OCI-LY3 (cell line): ENCODE measurements around the gene GPR18.

Experiments
- EZH2phosphoT487 ChIP-seq: fragments of 200-600 bp; shearing (Covaris generic); IDR thresholded peaks from 2 replicates; pipeline ENCODE4 v1.6.1; 2018; ENCODE audit warnings: antibody characterized with exemption, mixed run types, low read depth
- TF ChIP-seq, protein P1 (sequence below): fragments of 200-600, 300-600 bp; sonication (generic); IDR thresholded peaks from 2 replicates; pipeline ENCODE4 v1.5.1; 2014; ENCODE audit warnings: antibody characterized with exemption, low read length, low read depth

DNA sequence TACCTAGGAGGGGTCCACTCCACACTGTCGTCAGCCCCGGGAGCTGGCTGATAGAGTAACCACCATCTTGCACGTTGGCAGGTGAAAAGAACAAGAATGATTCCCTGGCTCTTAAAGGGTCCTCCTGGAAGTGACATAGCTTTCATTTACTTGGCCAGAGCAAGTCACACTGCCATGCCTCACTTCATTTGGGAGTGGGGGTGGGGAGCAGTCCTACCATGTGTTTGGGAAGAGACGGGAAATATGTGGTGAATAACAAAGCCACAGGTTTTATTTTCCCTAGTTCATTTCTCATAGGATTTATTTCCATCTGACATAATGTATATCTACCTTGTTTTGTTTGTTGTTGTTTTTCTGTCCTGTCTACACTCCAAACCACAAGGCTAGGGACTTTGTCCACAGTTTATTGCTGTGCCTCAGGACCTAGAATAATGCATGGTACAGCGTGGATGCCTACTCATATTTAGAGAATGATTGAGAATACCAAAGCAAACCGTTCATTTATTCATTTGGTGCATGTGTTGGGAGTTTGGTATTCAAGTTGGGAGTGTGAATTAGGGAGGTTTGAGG, 30.8 kb downstream of the GPR18 start:
- no peak for TF ChIP-seq EZH2phosphoT487
- TF ChIP-seq, protein P1, sequence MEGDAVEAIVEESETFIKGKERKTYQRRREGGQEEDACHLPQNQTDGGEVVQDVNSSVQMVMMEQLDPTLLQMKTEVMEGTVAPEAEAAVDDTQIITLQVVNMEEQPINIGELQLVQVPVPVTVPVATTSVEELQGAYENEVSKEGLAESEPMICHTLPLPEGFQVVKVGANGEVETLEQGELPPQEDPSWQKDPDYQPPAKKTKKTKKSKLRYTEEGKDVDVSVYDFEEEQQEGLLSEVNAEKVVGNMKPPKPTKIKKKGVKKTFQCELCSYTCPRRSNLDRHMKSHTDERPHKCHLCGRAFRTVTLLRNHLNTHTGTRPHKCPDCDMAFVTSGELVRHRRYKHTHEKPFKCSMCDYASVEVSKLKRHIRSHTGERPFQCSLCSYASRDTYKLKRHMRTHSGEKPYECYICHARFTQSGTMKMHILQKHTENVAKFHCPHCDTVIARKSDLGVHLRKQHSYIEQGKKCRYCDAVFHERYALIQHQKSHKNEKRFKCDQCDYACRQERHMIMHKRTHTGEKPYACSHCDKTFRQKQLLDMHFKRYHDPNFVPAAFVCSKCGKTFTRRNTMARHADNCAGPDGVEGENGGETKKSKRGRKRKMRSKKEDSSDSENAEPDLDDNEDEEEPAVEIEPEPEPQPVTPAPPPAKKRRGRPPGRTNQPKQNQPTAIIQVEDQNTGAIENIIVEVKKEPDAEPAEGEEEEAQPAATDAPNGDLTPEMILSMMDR: no peak
